T-cell (primary cell): ENCODE data around the gene MAN2B1. TPM values are rescaled to one million over a fixed set of nuclear protein-coding genes. Genes with fewer than 3 reads are reported as not detected.
"Not testable (repeated sequence)": the region's sequence is repeated elsewhere in the genome, so short reads cannot be mapped to it uniquely, and the experiment has no call there.

Source experiments
- ATAC-seq, 4 experiments: fragments of 200-7000 bp in 3 of 4; fragments of 150-1000 bp in 1 of 4; cut with Tn5 transposase; replicated peaks in 1 of 4; 1 replicate in 3 of 4; 2 replicates in 1 of 4; pipeline ENCODE4 v1.10.0; 2021; ENCODE audit warnings: moderate library complexity in 3 of 4, mild to moderate bottlenecking in 2 of 4, moderate number of reproducible peaks in 1 of 4
- CTCF ChIA-PET, 2 donors: fragments of 300-600 bp; sonication (Branson Sonifier 250); formaldehyde crosslinking; loops; one replicate each; lab custom pipeline; 2022; ENCODE audit warnings: antibody characterized with exemption in 2 of 2; lab: Charles Lee
- POLR2A ChIA-PET, 2 donors: fragments of 300-600 bp; sonication (Branson Sonifier 250); formaldehyde crosslinking; loops; one replicate each; lab custom pipeline; 2022; ENCODE audit warnings: antibody characterized with exemption in 2 of 2; lab: Charles Lee
- DNase-seq, 35 experiments: peaks; one replicate each; pipeline versions ENCODE4 v3.0.0 to v3.0.0-alpha.2; 2013 to 2023
- H3K27ac ChIP-seq: one replicate; pipeline ENCODE4 v1.5.1; 2013; ENCODE audit warnings: low read length
- H3K27me3 ChIP-seq, 2 experiments: replicated peaks in 1 of 2; 1 replicate in 1 of 2; 2 replicates in 1 of 2; pipeline versions ENCODE4 v1.6.1 to v1.7.0; 2013; ENCODE audit warnings: low read length in 1 of 2, mixed read lengths in 1 of 2; ENCODE audit not compliant: control insufficient read depth in 2 of 2, insufficient read depth in 2 of 2; ENCODE audit errors: extremely low read depth in 1 of 2
- H3K36me3 ChIP-seq, 2 donors: 1 replicate in 1 of 2; 2 replicates in 1 of 2; pipeline versions ENCODE4 v1.6.1 to v1.7.0; 2013; ENCODE audit warnings: low read length in 1 of 2; ENCODE audit not compliant: control insufficient read depth in 2 of 2, insufficient read depth in 1 of 2; ENCODE audit errors: extremely low read depth in 1 of 2
- H3K4me1 ChIP-seq, 2 experiments: 1 replicate in 1 of 2; 2 replicates in 1 of 2; pipeline versions ENCODE4 v1.6.1 to v1.7.0; 2013; ENCODE audit warnings: low read length in 2 of 2, mixed read lengths in 1 of 2; ENCODE audit not compliant: insufficient read depth in 2 of 2, control insufficient read depth in 1 of 2; ENCODE audit errors: extremely low read depth in 1 of 2
- H3K4me3 ChIP-seq, 2 donors: 1 replicate in 1 of 2; 2 replicates in 1 of 2; pipeline versions ENCODE4 v1.5.1 to v1.7.0; 2013; ENCODE audit warnings: mild to moderate bottlenecking in 2 of 2, low read length in 1 of 2, moderate library complexity in 1 of 2; ENCODE audit not compliant: control insufficient read depth in 1 of 2; ENCODE audit errors: extremely low read depth in 1 of 2
- H3K9me3 ChIP-seq: 2 replicates; pipeline ENCODE4 v1.7.0; 2013
- H3K27ac Mint-ChIP-seq, 2 donors: one replicate each; pipeline ENCODE4 v1.8.0; 2020 to 2021; ENCODE audit warnings: mild to moderate bottlenecking in 2 of 2, mixed read lengths in 2 of 2
- H3K27me3 Mint-ChIP-seq, 2 donors: one replicate each; pipeline ENCODE4 v1.8.0; 2021 to 2022; ENCODE audit warnings: mixed read lengths in 2 of 2
- H3K36me3 Mint-ChIP-seq: one replicate; pipeline ENCODE4 v1.8.0; 2021; ENCODE audit warnings: mixed read lengths
- H3K4me1 Mint-ChIP-seq, 3 donors: one replicate each; pipeline ENCODE4 v1.8.0; 2020 to 2022; ENCODE audit warnings: mixed read lengths in 3 of 3, mild to moderate bottlenecking in 1 of 3
- H3K4me3 Mint-ChIP-seq, 3 donors: one replicate each; pipeline ENCODE4 v1.8.0; 2020 to 2022; ENCODE audit warnings: mild to moderate bottlenecking in 3 of 3, mixed read lengths in 3 of 3, moderate library complexity in 3 of 3
- H3K9me3 Mint-ChIP-seq, 3 donors: one replicate each; pipeline ENCODE4 v1.8.0; 2020 to 2022; ENCODE audit warnings: mixed read lengths in 3 of 3
- WGBS: methylation state at CpG from one replicate; pipeline ENCODE4 v1.1.5; 2013; ENCODE audit warnings: missing lambda C conversion rate; ENCODE audit not compliant: insufficient coverage; 5-methylcytosine and 5-hydroxymethylcytosine counted together
- total RNA-seq, 35 experiments: library from RNA in 6 of 35; stranded (reverse) in 6 of 35; fragments of 120-200 nt in 1 of 35; gene quantifications; one replicate each; pipeline versions ENCODE4 v1.2.1 to v1.2.4 and lab custom pipeline; 2013 to 2026

The MAN2B1 gene
- total RNA-seq, 5 donors from 2014 or later (not counting 1 experiment from before 2014, with no cell fraction given): 96.0 to 159 (median 149) TPM

- Histone ChIP-seq H3K27ac (no peak overlapping the region), H3K4me3 (no peak overlapping the region), H3K4me1 (no peaks in the 10 kb centered on the region), H3K9me3 (peaks cover 12% of the 10 kb centered on the region), H3K27me3 (no peaks in the 10 kb centered on the region), H3K36me3 (peaks cover 19 to 53% of the 10 kb centered on the region in 2 donors)
- peaks cover 3 to 6% (median 5%) of the 10 kb centered on the region in 3 donors for H3K4me1 Mint-ChIP-seq
- peaks cover 3 to 11% (median 6%) of the 10 kb centered on the region in 3 donors for H3K9me3 Mint-ChIP-seq
- peak overlapping the region in 1 of 3 donors; percentile 3 for H3K4me3 Mint-ChIP-seq
- WGBS: no CpG with 5 or more reads among the region's 17 CpGs
- CTCF ChIA-PET: no interaction called here
- peaks cover 39% of the 10 kb centered on the region for H3K36me3 Mint-ChIP-seq
- ATAC-seq (no peak), DNase-seq (no peak)
- POLR2A ChIA-PET: no interaction called here
- no peaks in the 10 kb centered on the region for H3K27me3 Mint-ChIP-seq
- H3K27ac Mint-ChIP-seq: no peak overlapping the region
These were observed 38.2 kb downstream of the MAN2B1 start for GRCh38 chr19:12628040-12629022.

- H3K4me1 Mint-ChIP-seq: peaks cover 3 to 12% (median 5%) of the 10 kb centered on the region in 3 donors
- peaks cover 3 to 11% (median 6%) of the 10 kb centered on the region in 3 donors for H3K9me3 Mint-ChIP-seq
- DNase-seq: no peak
- WGBS: 66% methylated on average over 5 of the region's 8 CpGs
- Histone ChIP-seq H3K27ac (no peak overlapping the region), H3K27me3 (no peaks in the 10 kb centered on the region), H3K9me3 (peaks cover 12% of the 10 kb centered on the region), H3K36me3 (peaks cover 19 to 55% of the 10 kb centered on the region in 2 donors), H3K4me3 (no peak overlapping the region), H3K4me1 (no peaks in the 10 kb centered on the region)
- POLR2A ChIA-PET: interaction anchor here in 1 of 2 donors (0.7 kb wide), 1 partner anchor 8 kb away, joined by 4 read pairs; no protein-coding TSS in a partner anchor
- no peak overlapping the region for H3K27ac Mint-ChIP-seq
- no peak for ATAC-seq
- CTCF ChIA-PET: interaction anchor here in 1 of 2 donors (0.6 kb wide), 1 partner anchor 21 kb away, joined by 3 read pairs; no protein-coding TSS in a partner anchor
- H3K36me3 Mint-ChIP-seq: peaks cover 38% of the 10 kb centered on the region
- H3K27me3 Mint-ChIP-seq: no peaks in the 10 kb centered on the region
- H3K4me3 Mint-ChIP-seq: no peak overlapping the region
These were observed 39.6 kb downstream of the MAN2B1 start for GRCh38 chr19:12626958-12627357.

GRCh38 chr19:12623361-12624031 is 43.0 kb downstream of the MAN2B1 start:
- Mint-ChIP-seq H3K36me3 (peaks cover 28% of the 10 kb centered on the region), H3K4me1 (peaks cover 14 to 23% (median 17%) of the 10 kb centered on the region in 3 donors), H3K27me3 (no peaks in the 10 kb centered on the region), H3K27ac (no peak overlapping the region), H3K9me3 (peaks cover 3 to 7% (median 6%) of the 10 kb centered on the region in 3 donors), H3K4me3 (no peak overlapping the region)
- Histone ChIP-seq H3K36me3 (peaks cover 19 to 49% of the 10 kb centered on the region in 2 donors), H3K27ac (no peak overlapping the region), H3K27me3 (no peaks in the 10 kb centered on the region), H3K4me3 (no peak overlapping the region), H3K4me1 (peaks cover 0 to 9% of the 10 kb centered on the region in 2 experiments), H3K9me3 (peaks cover 10% of the 10 kb centered on the region)
- POLR2A ChIA-PET: interaction anchor here in 1 of 2 donors (0.6 to 1.1 kb wide), 2 partner anchors 9 to 10 kb away, joined by 4 to 6 read pairs; no protein-coding TSS in a partner anchor
- ATAC-seq (no peak), DNase-seq (no peak)
- WGBS: 100% methylated on average over 2 of the region's 4 CpGs
- CTCF ChIA-PET: no interaction called here

GRCh38 chr19:12621253-12622024 is 45.1 kb downstream of the MAN2B1 start:
- POLR2A ChIA-PET: interaction anchor here in 1 of 2 donors (0.7 kb wide), 1 partner anchor 18 kb away, joined by 9 read pairs; no protein-coding TSS in a partner anchor
- not testable (repeated sequence) for H3K27me3 Mint-ChIP-seq, ATAC-seq

GRCh38 chr19:12617646-12618045 is 48.9 kb downstream of the MAN2B1 start:
- peaks cover 23 to 47% of the 10 kb centered on the region in 2 experiments for H3K4me1 ChIP-seq
- ChIA-PET POLR2A (no interaction called here), CTCF (no interaction called here)
- no peaks in the 10 kb centered on the region for H3K27me3 Mint-ChIP-seq
- H3K4me3 ChIP-seq: no peak overlapping the region
- WGBS: 100% methylated on average over 1 of the region's 4 CpGs
- H3K36me3 Mint-ChIP-seq: peaks cover 13% of the 10 kb centered on the region
- no peak for DNase-seq
- no peak overlapping the region for H3K27ac ChIP-seq
- no peaks in the 10 kb centered on the region for H3K27me3 ChIP-seq
- no peak for ATAC-seq
- H3K9me3 ChIP-seq: no peaks in the 10 kb centered on the region
- no peak overlapping the region for H3K27ac Mint-ChIP-seq
- H3K9me3 Mint-ChIP-seq: no peaks in the 10 kb centered on the region
- H3K36me3 ChIP-seq: peaks cover 0 to 22% of the 10 kb centered on the region in 2 donors
- H3K4me1 Mint-ChIP-seq: peaks cover 44 to 57% (median 56%) of the 10 kb centered on the region in 3 donors
- no peak overlapping the region for H3K4me3 Mint-ChIP-seq

More at GRCh38 chr19:12621253-12622024, 45.1 kb downstream of the MAN2B1 start:
- H3K36me3 Mint-ChIP-seq, H3K27me3 ChIP-seq, CTCF ChIA-PET, H3K9me3 ChIP-seq, H3K27ac ChIP-seq, DNase-seq, H3K27ac Mint-ChIP-seq, H3K4me3 Mint-ChIP-seq, H3K4me3 ChIP-seq, H3K9me3 Mint-ChIP-seq: not testable (repeated sequence)
- peaks cover 6 to 17% of the 10 kb centered on the region in 2 experiments for H3K4me1 ChIP-seq
- WGBS: no CpG with 5 or more reads among the region's 26 CpGs
- H3K36me3 ChIP-seq: peaks cover 8 to 37% of the 10 kb centered on the region in 2 donors
- peaks cover 15 to 33% (median 27%) of the 10 kb centered on the region in 3 donors for H3K4me1 Mint-ChIP-seq
